HG03066 (cell line): ENCODE measurements around the gene DONSON.
"Not testable (repeated sequence)": the region's sequence is repeated elsewhere in the genome, so short reads cannot be mapped to it uniquely, and the experiment has no call there.

ENCODE experiments used
- ATAC-seq: cut with Tn5 transposase; IDR thresholded peaks from one replicate; pipeline ENCODE4 v1.9.1; 2021; ENCODE audit warnings: low read depth; ENCODE audit not compliant: unreplicated experiment

DONSON gene

GRCh38 chr21:33588485-33589335 is at the start of gene DONSON:
DONSON (minus strand) TSS chr21:33588684; CDS start chr21:33588641, 43 bp downstream.
- ATAC-seq = peak; percentile 89

- ATAC-seq = no peak
Measured at GRCh38 chr21:33634254-33634653, 45.8 kb upstream of the DONSON start.

GRCh38 chr21:33626151-33626550 is 37.7 kb upstream of the DONSON start:
- ATAC-seq = not testable (repeated sequence)

- ATAC-seq = no peak
Measured at GRCh38 chr21:33622253-33622652, 33.8 kb upstream of the DONSON start.

- ATAC-seq = no peak
Measured at GRCh38 chr21:33619726-33620125, 31.2 kb upstream of the DONSON start.

GRCh38 chr21:33618407-33618806 is 29.9 kb upstream of the DONSON start:
- ATAC-seq = no peak

GRCh38 chr21:33617565-33617964 is 29.1 kb upstream of the DONSON start:
- not testable (repeated sequence) for ATAC-seq

- ATAC-seq = no peak
Measured at GRCh38 chr21:33611006-33611744, 22.7 kb upstream of the DONSON start.

- ATAC-seq = no peak
Measured at GRCh38 chr21:33608559-33608958, 20.1 kb upstream of the DONSON start.

- no peak for ATAC-seq
Measured at GRCh38 chr21:33598051-33598450, 9.6 kb upstream of the DONSON start.

- peak; percentile 29 for ATAC-seq
Measured at GRCh38 chr21:33587792-33588484, 546 bp downstream of the DONSON start.

GRCh38 chr21:33586927-33587326 is 1.6 kb downstream of the DONSON start:
- ATAC-seq = no peak

GRCh38 chr21:33584455-33584854 is 4.0 kb downstream of the DONSON start:
- ATAC-seq = no peak

- ATAC-seq = no peak
Measured at GRCh38 chr21:33578959-33579542, 9.4 kb downstream of the DONSON start.

GRCh38 chr21:33578214-33578613 is 10.3 kb downstream of the DONSON start:
- no peak for ATAC-seq

- not testable (repeated sequence) for ATAC-seq
Measured at GRCh38 chr21:33576741-33577141, 11.7 kb downstream of the DONSON start.

- ATAC-seq = no peak
Measured at GRCh38 chr21:33572350-33572749, 16.1 kb downstream of the DONSON start.

- no peak for ATAC-seq
Measured at GRCh38 chr21:33569991-33570390, 18.5 kb downstream of the DONSON start.

- no peak for ATAC-seq
Measured at GRCh38 chr21:33568448-33568847, 20.0 kb downstream of the DONSON start.

GRCh38 chr21:33567914-33568313 is 20.6 kb downstream of the DONSON start:
- no peak for ATAC-seq

- no peak for ATAC-seq
Measured at GRCh38 chr21:33566514-33566913, 22.0 kb downstream of the DONSON start.
